BJ (cell line): Measurements from ENCODE around the gene KLK5. TPM values are rescaled to one million over a fixed set of nuclear protein-coding genes. Genes with fewer than 3 reads are reported as not detected.

Source experiments
- CTCF ChIA-PET: fragments of 350-600 bp; formaldehyde crosslinking; extraction: SDS; loops from one replicate; lab custom pipeline; 2021; ENCODE audit warnings: antibody characterized with exemption, inconsistent platforms; lab: Yijun Ruan, JAX
- POLR2A ChIA-PET: fragments of 300-600 bp; sonication (Branson Sonifier 250); formaldehyde crosslinking; extraction: SDS; loops from one replicate; lab custom pipeline; 2021; ENCODE audit warnings: antibody characterized with exemption; lab: Charles Lee
- DNase-seq: peaks from one replicate; pipeline ENCODE4 v3.0.0-alpha.2; 2011; ENCODE audit warnings: low read depth
- H3K27me3 ChIP-seq: 2 replicates; pipeline ENCODE4 v1.6.0; 2011; ENCODE audit warnings: low read length; ENCODE audit not compliant: control insufficient read depth, insufficient read depth
- H3K36me3 ChIP-seq: 2 replicates; pipeline ENCODE4 v1.5.1; 2011; ENCODE audit warnings: low read length; ENCODE audit not compliant: control insufficient read depth, insufficient read depth
- H3K4me3 ChIP-seq: 2 replicates; pipeline ENCODE4 v1.5.1; 2011; ENCODE audit warnings: low read depth, mild to moderate bottlenecking, control low read depth, low read length
- polyA plus RNA-seq: library from polyadenylated mRNA; depleted of rRNA; stranded (reverse); fragments of >200 nt; gene quantifications from 2 replicates; pipeline ENCODE4 v1.2.3, GENCODE V29; 2011
- TF ChIP-seq, protein P1 (sequence below): IDR thresholded peaks from 2 replicates; pipeline ENCODE4 v1.5.1; 2011; ENCODE audit warnings: low read depth, mild to moderate bottlenecking, control low read depth, inconsistent platforms, low read length, moderate library complexity; ENCODE audit not compliant: insufficient read depth

The KLK5 gene
- polyA plus RNA-seq, 1 experiment = not detected

DNA sequence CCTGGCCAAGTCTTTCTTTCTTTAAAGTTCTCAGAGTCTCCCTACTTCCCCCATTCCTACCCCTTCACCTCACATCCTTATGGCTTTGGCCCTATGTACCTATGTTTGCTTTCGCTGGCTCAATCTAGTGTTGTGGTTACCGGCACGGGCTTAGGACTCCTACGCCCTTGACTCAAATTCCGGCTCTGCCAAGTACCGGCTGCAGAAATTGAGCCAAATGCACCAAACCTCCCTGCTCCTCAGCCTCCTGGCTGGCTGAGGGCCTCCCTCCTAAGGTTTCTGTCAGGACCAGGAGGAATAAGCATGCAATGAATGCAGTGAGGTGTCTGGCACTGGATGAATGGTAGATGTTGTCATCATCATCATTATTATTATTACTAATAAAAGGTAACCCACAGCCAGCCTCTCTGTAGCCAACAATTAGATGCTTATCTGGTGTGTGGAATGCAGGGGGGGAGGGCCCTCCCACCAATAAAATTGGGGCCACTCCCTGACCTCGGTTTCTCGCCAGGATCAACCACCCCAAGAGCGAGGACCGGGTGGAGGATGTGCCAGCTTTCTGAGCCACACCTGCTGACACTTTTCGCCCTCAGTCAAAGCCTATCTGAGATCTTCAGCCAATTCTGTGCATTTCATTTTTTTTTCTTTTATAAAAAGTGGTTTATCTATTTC, 20.7 kb downstream of the KLK5 start:
- TF ChIP-seq, protein P1, sequence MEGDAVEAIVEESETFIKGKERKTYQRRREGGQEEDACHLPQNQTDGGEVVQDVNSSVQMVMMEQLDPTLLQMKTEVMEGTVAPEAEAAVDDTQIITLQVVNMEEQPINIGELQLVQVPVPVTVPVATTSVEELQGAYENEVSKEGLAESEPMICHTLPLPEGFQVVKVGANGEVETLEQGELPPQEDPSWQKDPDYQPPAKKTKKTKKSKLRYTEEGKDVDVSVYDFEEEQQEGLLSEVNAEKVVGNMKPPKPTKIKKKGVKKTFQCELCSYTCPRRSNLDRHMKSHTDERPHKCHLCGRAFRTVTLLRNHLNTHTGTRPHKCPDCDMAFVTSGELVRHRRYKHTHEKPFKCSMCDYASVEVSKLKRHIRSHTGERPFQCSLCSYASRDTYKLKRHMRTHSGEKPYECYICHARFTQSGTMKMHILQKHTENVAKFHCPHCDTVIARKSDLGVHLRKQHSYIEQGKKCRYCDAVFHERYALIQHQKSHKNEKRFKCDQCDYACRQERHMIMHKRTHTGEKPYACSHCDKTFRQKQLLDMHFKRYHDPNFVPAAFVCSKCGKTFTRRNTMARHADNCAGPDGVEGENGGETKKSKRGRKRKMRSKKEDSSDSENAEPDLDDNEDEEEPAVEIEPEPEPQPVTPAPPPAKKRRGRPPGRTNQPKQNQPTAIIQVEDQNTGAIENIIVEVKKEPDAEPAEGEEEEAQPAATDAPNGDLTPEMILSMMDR = no peak
- POLR2A ChIA-PET = no interaction called here
- CTCF ChIA-PET = interaction anchor here (4.4 kb wide), 1 partner anchor 9 kb away, joined by 22 read pairs; no protein-coding TSS in a partner anchor

DNA sequence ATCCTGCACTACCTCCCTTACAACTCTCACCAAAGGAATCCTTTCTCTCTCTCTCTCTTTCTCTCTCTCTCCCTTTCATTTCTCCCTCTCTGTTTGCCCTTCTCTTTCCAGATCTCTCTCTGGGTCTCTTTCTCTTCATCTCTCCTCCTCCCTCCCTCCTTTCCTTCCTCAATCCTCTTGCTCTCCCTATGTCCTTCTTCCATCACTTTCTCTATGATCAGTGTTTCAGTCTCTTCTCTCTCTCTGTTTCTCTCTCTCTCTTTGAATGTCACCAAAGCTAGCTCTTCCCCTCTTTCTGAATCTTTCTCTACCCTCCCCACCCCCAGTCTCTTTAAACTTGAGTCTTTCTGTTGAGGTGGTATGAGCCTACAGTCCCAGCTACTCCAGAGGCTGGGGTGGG, 21.8 kb downstream of the KLK5 start:
- TF ChIP-seq, protein P1 = no peak
- DNase-seq = no peak
- POLR2A ChIA-PET = no interaction called here
- H3K4me3 ChIP-seq = no peak overlapping the region
- CTCF ChIA-PET = no interaction called here
- H3K36me3 ChIP-seq = no peaks in the 10 kb centered on the region
- no peaks in the 10 kb centered on the region for H3K27me3 ChIP-seq

More for the DNA sequence above, 20.7 kb downstream of the KLK5 start:
- Histone ChIP-seq H3K27me3 (no peaks in the 10 kb centered on the region), H3K4me3 (no peak overlapping the region), H3K36me3 (no peaks in the 10 kb centered on the region)
- no peak for DNase-seq

DNA sequence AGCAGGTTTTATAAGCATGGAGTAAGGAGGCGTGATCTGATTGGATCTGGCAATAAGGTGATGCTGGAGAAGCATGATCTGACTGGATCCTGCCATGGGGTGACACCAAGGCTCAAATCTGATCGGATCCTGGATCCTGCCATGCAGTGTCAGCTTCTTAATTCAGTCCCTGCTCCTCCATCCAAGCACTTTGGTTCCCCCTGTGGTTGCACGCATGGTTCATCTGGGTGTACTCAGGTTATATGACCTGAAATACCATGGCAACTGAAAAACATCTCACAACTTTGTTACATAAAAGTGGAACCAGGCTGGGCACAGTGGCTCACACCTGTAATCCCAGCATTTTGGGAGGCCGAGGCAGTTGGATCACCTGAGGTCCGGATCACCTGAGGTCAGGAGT, 24.0 kb downstream of the KLK5 start:
- TF ChIP-seq, protein P1 = no peak
- CTCF ChIA-PET = interaction anchor here (0.6 kb wide), 1 partner anchor 608 kb away, joined by 3 read pairs; no protein-coding TSS in a partner anchor
- Histone ChIP-seq H3K36me3 (no peaks in the 10 kb centered on the region), H3K4me3 (no peak overlapping the region), H3K27me3 (no peaks in the 10 kb centered on the region)
- POLR2A ChIA-PET = no interaction called here
- no peak for DNase-seq

DNA sequence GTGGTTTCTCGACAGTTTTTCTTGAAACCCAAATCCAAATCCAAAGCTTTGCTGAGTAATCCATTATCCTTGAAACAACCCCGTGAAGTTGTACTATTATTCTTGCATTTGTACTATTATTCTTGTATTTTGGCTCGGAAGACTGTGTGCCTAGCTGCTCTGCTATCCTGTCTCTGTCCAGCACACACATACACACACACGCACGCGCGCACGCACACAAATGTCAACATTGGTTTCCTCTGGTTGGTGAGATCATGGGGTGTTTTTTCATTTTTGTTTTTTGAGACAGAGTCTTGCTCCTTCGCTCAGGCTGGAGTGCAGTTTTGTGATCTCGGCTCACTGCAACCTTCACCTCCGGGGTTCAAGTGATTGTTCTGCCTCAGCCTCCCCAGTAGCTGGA, 26.7 kb downstream of the KLK5 start:
- Histone ChIP-seq H3K27me3 (no peaks in the 10 kb centered on the region), H3K36me3 (no peaks in the 10 kb centered on the region), H3K4me3 (no peak overlapping the region)
- CTCF ChIA-PET = no interaction called here
- TF ChIP-seq, protein P1 = no peak
- no peak for DNase-seq
- POLR2A ChIA-PET = no interaction called here

DNA sequence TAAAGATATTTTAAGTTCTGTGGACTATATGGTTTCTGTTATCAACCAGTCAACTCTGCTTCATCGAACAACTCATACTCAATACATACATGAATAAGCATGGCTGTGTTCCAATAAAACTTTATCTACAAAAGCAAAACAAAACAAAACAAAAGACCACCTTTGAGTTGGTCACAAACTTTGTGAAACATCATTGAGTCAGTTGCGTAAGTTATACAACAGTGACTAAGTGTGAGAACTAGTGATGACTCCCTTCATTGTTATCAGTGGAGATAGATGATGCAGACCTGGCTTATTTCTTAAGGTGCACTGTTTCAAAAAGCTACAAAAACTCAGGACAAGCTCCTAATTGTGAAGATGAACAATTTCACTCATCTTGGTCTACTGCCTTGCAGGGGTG, 27.1 kb downstream of the KLK5 start:
- POLR2A ChIA-PET = no interaction called here
- no peaks in the 10 kb centered on the region for H3K27me3 ChIP-seq
- H3K36me3 ChIP-seq = no peaks in the 10 kb centered on the region
- DNase-seq = no peak
- CTCF ChIA-PET = interaction anchor here (0.5 kb wide), 1 partner anchor 25 kb away, joined by 3 read pairs; no protein-coding TSS in a partner anchor
- H3K4me3 ChIP-seq = no peak overlapping the region
- TF ChIP-seq, protein P1 = no peak
